ENCODE results near the gene CORT.
"Not testable (repeated sequence)": the region's sequence is repeated elsewhere in the genome, so short reads cannot be mapped to it uniquely, and the experiment has no call there.

Gene CORT

GRCh38 chr1:10421637-10422036 is 28.2 kb upstream of the CORT start:
- no peaks in the 10 kb centered on the region for H3K4me1 ChIP-seq (ENCODE audit: control insufficient read depth in 2 of 2, insufficient read depth in 1 of 2, low read depth in 1 of 2, low read length in 2 of 2)
- H3K18ac ChIP-seq (ENCODE audit: low read length): no peak overlapping the region
- no peaks in the 10 kb centered on the region for H3K79me1 ChIP-seq (ENCODE audit: low read depth, low read length)
- H2BK120ac ChIP-seq (ENCODE audit: low read depth, low read length): no peak overlapping the region
- no peak for DNase-seq (ENCODE audit: low spot score)
- H2BK15ac ChIP-seq (ENCODE audit: low read length): no peak overlapping the region
- H4K8ac ChIP-seq (ENCODE audit: low read depth, low read length): no peak overlapping the region
- H3K14ac ChIP-seq (ENCODE audit: low read length): no peak overlapping the region
- H2BK12ac ChIP-seq (ENCODE audit: low read length): no peak overlapping the region
- H3K36me3 ChIP-seq (replicated peaks in 1 of 2; ENCODE audit: control insufficient read depth in 2 of 2, insufficient read depth in 2 of 2, low read length in 2 of 2): peaks cover 37 to 64% of the 10 kb centered on the region in 2 donors
- H4K91ac ChIP-seq (ENCODE audit: low read depth, low read length, poor library complexity): no peak overlapping the region
- no peak overlapping the region for H3K23ac ChIP-seq (ENCODE audit: low read depth, low read length, poor library complexity)
- no peak overlapping the region for H3K4me3 ChIP-seq (ENCODE audit: low read length in 2 of 2)
- WGBS, 2 donors (ENCODE audit: extremely low coverage in 2 of 2, insufficient read length in 2 of 2, insufficient replicate concordance in 1 of 2): no CpG with 5 or more reads among the region's 5 CpGs
- no peak overlapping the region for H2AK5ac ChIP-seq (ENCODE audit: low read depth, low read length)
- H3K9ac ChIP-seq (ENCODE audit: low read depth, low read length, poor library complexity): no peak overlapping the region
- H3K4ac ChIP-seq (ENCODE audit: low read length): no peak overlapping the region
- H2AFZ ChIP-seq (ENCODE audit: low read length): no peak overlapping the region
- H3K4me2 ChIP-seq (ENCODE audit: insufficient read depth, low read length, poor library complexity, severe bottlenecking): no peak overlapping the region
- no peaks in the 10 kb centered on the region for H3K27me3 ChIP-seq (ENCODE audit: control insufficient read depth in 3 of 3, insufficient read depth in 3 of 3, low read depth in 1 of 3, low read length in 3 of 3)
- H3K27ac ChIP-seq (replicated peaks; ENCODE audit: low read length): no peak overlapping the region
- no peak overlapping the region for H2BK5ac ChIP-seq (ENCODE audit: low read length)
- no peaks in the 10 kb centered on the region for H3K9me3 ChIP-seq (replicated peaks in 1 of 2; ENCODE audit: control insufficient read depth in 2 of 2, insufficient read depth in 1 of 2, low read depth in 1 of 2, low read length in 2 of 2)

GRCh38 chr1:10424034-10424433 is 25.8 kb upstream of the CORT start:
- Histone ChIP-seq H3K4me1 (ENCODE audit: control insufficient read depth in 2 of 2, insufficient read depth in 1 of 2, low read depth in 1 of 2, low read length in 2 of 2) (no peaks in the 10 kb centered on the region), H2BK12ac (ENCODE audit: low read length) (no peak overlapping the region), H3K14ac (ENCODE audit: low read length) (no peak overlapping the region), H2BK120ac (ENCODE audit: low read depth, low read length) (no peak overlapping the region), H2BK5ac (ENCODE audit: low read length) (no peak overlapping the region), H3K36me3 (replicated peaks in 1 of 2; ENCODE audit: control insufficient read depth in 2 of 2, insufficient read depth in 2 of 2, low read length in 2 of 2) (peaks cover 21 to 40% of the 10 kb centered on the region in 2 donors), H3K9me3 (replicated peaks in 1 of 2; ENCODE audit: control insufficient read depth in 2 of 2, insufficient read depth in 1 of 2, low read depth in 1 of 2, low read length in 2 of 2) (no peaks in the 10 kb centered on the region), H3K18ac (ENCODE audit: low read length) (no peak overlapping the region), H2AFZ (ENCODE audit: low read length) (no peak overlapping the region), H3K27ac (replicated peaks; ENCODE audit: low read length) (no peak overlapping the region), H3K4ac (ENCODE audit: low read length) (no peak overlapping the region), H3K27me3 (ENCODE audit: control insufficient read depth in 3 of 3, insufficient read depth in 3 of 3, low read depth in 1 of 3, low read length in 3 of 3) (no peaks in the 10 kb centered on the region), H4K8ac (ENCODE audit: low read depth, low read length) (no peak overlapping the region), H3K23ac (ENCODE audit: low read depth, low read length, poor library complexity) (no peak overlapping the region), H4K91ac (ENCODE audit: low read depth, low read length, poor library complexity) (no peak overlapping the region), H3K79me1 (ENCODE audit: low read depth, low read length) (no peaks in the 10 kb centered on the region), H2BK15ac (ENCODE audit: low read length) (no peak overlapping the region), H2AK5ac (ENCODE audit: low read depth, low read length) (no peak overlapping the region), H3K4me2 (ENCODE audit: insufficient read depth, low read length, poor library complexity, severe bottlenecking) (no peak overlapping the region), H3K9ac (ENCODE audit: low read depth, low read length, poor library complexity) (no peak overlapping the region), H3K4me3 (ENCODE audit: low read length in 2 of 2) (no peak overlapping the region)
- WGBS, 2 donors (ENCODE audit: extremely low coverage in 2 of 2, insufficient read length in 2 of 2, insufficient replicate concordance in 1 of 2): no CpG with 5 or more reads among the region's 9 CpGs
- DNase-seq (ENCODE audit: low spot score): no peak

GRCh38 chr1:10424651-10425050 is 25.2 kb upstream of the CORT start:
- H3K4me1 ChIP-seq (ENCODE audit: control insufficient read depth in 2 of 2, insufficient read depth in 1 of 2, low read depth in 1 of 2, low read length in 2 of 2): peaks cover 0 to under 1% of the 10 kb centered on the region in 2 donors
- no peak overlapping the region for H4K8ac ChIP-seq (ENCODE audit: low read depth, low read length)
- H2AK5ac ChIP-seq (ENCODE audit: low read depth, low read length): no peak overlapping the region
- H3K27ac ChIP-seq (replicated peaks; ENCODE audit: low read length): no peak overlapping the region
- no peak overlapping the region for H3K23ac ChIP-seq (ENCODE audit: low read depth, low read length, poor library complexity)
- no peak overlapping the region for H2BK15ac ChIP-seq (ENCODE audit: low read length)
- no peak overlapping the region for H2BK12ac ChIP-seq (ENCODE audit: low read length)
- H3K79me1 ChIP-seq (ENCODE audit: low read depth, low read length): no peaks in the 10 kb centered on the region
- no peaks in the 10 kb centered on the region for H3K9me3 ChIP-seq (replicated peaks in 1 of 2; ENCODE audit: control insufficient read depth in 2 of 2, insufficient read depth in 1 of 2, low read depth in 1 of 2, low read length in 2 of 2)
- no peak overlapping the region for H3K4ac ChIP-seq (ENCODE audit: low read length)
- H4K91ac ChIP-seq (ENCODE audit: low read depth, low read length, poor library complexity): no peak overlapping the region
- no peak overlapping the region for H3K4me2 ChIP-seq (ENCODE audit: insufficient read depth, low read length, poor library complexity, severe bottlenecking)
- H3K18ac ChIP-seq (ENCODE audit: low read length): no peak overlapping the region
- peaks cover 16 to 34% of the 10 kb centered on the region in 2 donors for H3K36me3 ChIP-seq (replicated peaks in 1 of 2; ENCODE audit: control insufficient read depth in 2 of 2, insufficient read depth in 2 of 2, low read length in 2 of 2)
- no peak overlapping the region for H3K4me3 ChIP-seq (ENCODE audit: low read length in 2 of 2)
- no peak overlapping the region for H2BK120ac ChIP-seq (ENCODE audit: low read depth, low read length)
- DNase-seq (ENCODE audit: low spot score): no peak
- H2AFZ ChIP-seq (ENCODE audit: low read length): no peak overlapping the region
- no peak overlapping the region for H2BK5ac ChIP-seq (ENCODE audit: low read length)
- no peak overlapping the region for H3K9ac ChIP-seq (ENCODE audit: low read depth, low read length, poor library complexity)
- H3K27me3 ChIP-seq (ENCODE audit: control insufficient read depth in 3 of 3, insufficient read depth in 3 of 3, low read depth in 1 of 3, low read length in 3 of 3): no peaks in the 10 kb centered on the region
- no CpG with 5 or more reads among the region's 8 CpGs for WGBS, 2 donors (ENCODE audit: extremely low coverage in 2 of 2, insufficient read length in 2 of 2, insufficient replicate concordance in 1 of 2)
- no peak overlapping the region for H3K14ac ChIP-seq (ENCODE audit: low read length)

GRCh38 chr1:10425826-10426534 is 23.9 kb upstream of the CORT start:
- H3K4me1 ChIP-seq (ENCODE audit: control insufficient read depth in 2 of 2, insufficient read depth in 1 of 2, low read depth in 1 of 2, low read length in 2 of 2); H3K4me2 ChIP-seq (ENCODE audit: insufficient read depth, low read length, poor library complexity, severe bottlenecking); H3K27me3 ChIP-seq (ENCODE audit: control insufficient read depth in 3 of 3, insufficient read depth in 3 of 3, low read depth in 1 of 3, low read length in 3 of 3); H3K4me3 ChIP-seq (ENCODE audit: low read length in 2 of 2); H3K79me1 ChIP-seq (ENCODE audit: low read depth, low read length); H2BK5ac ChIP-seq (ENCODE audit: low read length); H3K27ac ChIP-seq (replicated peaks; ENCODE audit: low read length); H3K18ac ChIP-seq (ENCODE audit: low read length); H3K9me3 ChIP-seq (replicated peaks in 1 of 2; ENCODE audit: control insufficient read depth in 2 of 2, insufficient read depth in 1 of 2, low read depth in 1 of 2, low read length in 2 of 2); H3K14ac ChIP-seq (ENCODE audit: low read length); H4K8ac ChIP-seq (ENCODE audit: low read depth, low read length); H3K9ac ChIP-seq (ENCODE audit: low read depth, low read length, poor library complexity); H4K91ac ChIP-seq (ENCODE audit: low read depth, low read length, poor library complexity); DNase-seq (ENCODE audit: low spot score); H2AK5ac ChIP-seq (ENCODE audit: low read depth, low read length); H2BK120ac ChIP-seq (ENCODE audit: low read depth, low read length); H2BK15ac ChIP-seq (ENCODE audit: low read length); H3K4ac ChIP-seq (ENCODE audit: low read length); H2BK12ac ChIP-seq (ENCODE audit: low read length); H2AFZ ChIP-seq (ENCODE audit: low read length); H3K23ac ChIP-seq (ENCODE audit: low read depth, low read length, poor library complexity): not testable (repeated sequence)
- no CpG with 5 or more reads among the region's 21 CpGs for WGBS, 2 donors (ENCODE audit: extremely low coverage in 2 of 2, insufficient read length in 2 of 2, insufficient replicate concordance in 1 of 2)
- peaks cover 8 to 22% of the 10 kb centered on the region in 2 donors for H3K36me3 ChIP-seq (replicated peaks in 1 of 2; ENCODE audit: control insufficient read depth in 2 of 2, insufficient read depth in 2 of 2, low read length in 2 of 2)

Data from neuronal stem cell (in vitro differentiated cells).